OCI-LY1 (cell line): Measurements from ENCODE around the gene TPCN2.

Experiments
- EZH2 ChIP-seq: fragments of 200-600 bp; sonication (generic), shearing (Covaris generic); IDR thresholded peaks from 2 replicates; pipeline ENCODE4 v1.8.0; 2017; ENCODE audit warnings: borderline replicate concordance, mixed run types, mild to moderate bottlenecking, antibody characterized with exemption, low read length, moderate library complexity, mixed read lengths
- TF ChIP-seq, protein P1 (sequence below): fragments of 200-600 bp; sonication (generic), shearing (Covaris generic); IDR thresholded peaks from 2 replicates; pipeline ENCODE4 v1.5.1; 2017; ENCODE audit warnings: mild to moderate bottlenecking, antibody characterized with exemption, low read length, moderate library complexity, mixed read lengths

DNA sequence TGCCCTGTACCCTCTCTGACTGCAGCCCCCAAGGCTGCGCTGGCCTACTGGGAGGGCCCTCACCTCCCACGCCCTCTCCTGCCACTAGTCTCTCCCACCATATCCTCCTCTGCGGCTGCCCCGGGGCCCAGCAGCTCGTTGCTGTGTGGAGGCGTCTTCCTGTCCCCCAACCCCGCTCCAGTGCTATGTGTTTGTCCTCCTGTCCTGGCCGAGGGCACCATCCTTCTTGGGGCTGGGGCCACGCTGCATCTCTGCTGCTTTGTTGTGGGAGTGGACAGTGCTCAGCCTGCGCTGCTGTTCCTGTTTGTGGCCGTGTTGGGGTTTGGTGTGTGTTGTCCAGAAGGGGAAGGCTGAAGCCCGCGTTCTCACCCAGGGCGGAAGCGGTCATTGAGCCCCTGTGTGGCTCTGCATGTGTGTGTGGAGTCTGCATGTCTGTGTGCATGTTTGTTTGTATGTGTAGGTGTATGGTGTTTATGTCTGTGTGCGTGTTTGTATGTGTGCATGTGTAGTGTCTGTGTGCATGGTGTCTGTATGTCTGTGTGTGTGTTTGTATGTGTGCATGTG lies 15.7 kb downstream of the TPCN2 start:
- TF ChIP-seq, protein P1, sequence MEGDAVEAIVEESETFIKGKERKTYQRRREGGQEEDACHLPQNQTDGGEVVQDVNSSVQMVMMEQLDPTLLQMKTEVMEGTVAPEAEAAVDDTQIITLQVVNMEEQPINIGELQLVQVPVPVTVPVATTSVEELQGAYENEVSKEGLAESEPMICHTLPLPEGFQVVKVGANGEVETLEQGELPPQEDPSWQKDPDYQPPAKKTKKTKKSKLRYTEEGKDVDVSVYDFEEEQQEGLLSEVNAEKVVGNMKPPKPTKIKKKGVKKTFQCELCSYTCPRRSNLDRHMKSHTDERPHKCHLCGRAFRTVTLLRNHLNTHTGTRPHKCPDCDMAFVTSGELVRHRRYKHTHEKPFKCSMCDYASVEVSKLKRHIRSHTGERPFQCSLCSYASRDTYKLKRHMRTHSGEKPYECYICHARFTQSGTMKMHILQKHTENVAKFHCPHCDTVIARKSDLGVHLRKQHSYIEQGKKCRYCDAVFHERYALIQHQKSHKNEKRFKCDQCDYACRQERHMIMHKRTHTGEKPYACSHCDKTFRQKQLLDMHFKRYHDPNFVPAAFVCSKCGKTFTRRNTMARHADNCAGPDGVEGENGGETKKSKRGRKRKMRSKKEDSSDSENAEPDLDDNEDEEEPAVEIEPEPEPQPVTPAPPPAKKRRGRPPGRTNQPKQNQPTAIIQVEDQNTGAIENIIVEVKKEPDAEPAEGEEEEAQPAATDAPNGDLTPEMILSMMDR = no peak
- no peak for TF ChIP-seq EZH2
